22Rv1 (cell line): ENCODE results near the gene CDKN1B.

Experiments used
- H3K27ac ChIP-seq: fragments of 450-650 bp; 2 replicates; pipeline ENCODE4 v1.5.1; 2017
- ZFX ChIP-seq: fragments of 450-650 bp; IDR thresholded peaks from 2 replicates; pipeline ENCODE4 v1.6.1; 2017; ENCODE audit warnings: antibody characterized with exemption, borderline replicate concordance
- TF ChIP-seq, protein P1 (sequence below): fragments of 450-650 bp; IDR thresholded peaks from 2 replicates; pipeline ENCODE4 v1.5.1; 2017; ENCODE audit warnings: mild to moderate bottlenecking

The CDKN1B gene

DNA sequence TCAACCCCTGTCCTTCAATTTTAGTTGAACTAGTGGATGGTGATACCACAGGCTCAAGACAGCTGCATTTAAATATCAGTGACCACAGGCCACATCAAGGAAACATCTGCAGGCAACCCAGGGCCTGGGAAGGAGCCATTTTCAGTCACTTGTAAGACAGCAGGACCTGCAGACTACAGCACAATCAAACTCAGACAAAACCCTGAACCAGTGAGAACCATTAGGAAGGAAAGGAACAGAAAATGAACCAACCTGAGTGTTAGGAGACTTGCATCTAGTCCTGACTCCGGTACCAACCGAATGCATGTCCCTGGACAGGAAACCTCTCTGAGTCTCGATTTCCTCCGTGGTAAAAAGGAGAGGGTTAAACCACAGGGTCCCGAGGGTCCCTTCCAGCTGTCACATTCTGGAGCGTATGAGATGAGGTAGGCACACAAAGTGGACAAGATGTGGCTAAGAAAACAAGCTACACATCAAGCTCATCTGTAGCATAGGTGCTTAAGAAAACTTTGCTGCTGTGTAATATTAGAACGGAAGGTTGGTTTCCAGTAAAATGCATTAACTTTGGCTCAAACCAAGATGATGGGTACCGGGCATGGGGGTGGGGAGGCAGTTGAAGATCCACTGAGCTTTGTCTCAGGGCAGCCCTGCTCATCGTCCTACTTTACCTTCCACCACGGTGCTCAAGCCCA, 1.6 kb upstream of the CDKN1B start:
- TF ChIP-seq ZFX, result no peak
- H3K27ac ChIP-seq, result peak overlapping the region; percentile 100

DNA sequence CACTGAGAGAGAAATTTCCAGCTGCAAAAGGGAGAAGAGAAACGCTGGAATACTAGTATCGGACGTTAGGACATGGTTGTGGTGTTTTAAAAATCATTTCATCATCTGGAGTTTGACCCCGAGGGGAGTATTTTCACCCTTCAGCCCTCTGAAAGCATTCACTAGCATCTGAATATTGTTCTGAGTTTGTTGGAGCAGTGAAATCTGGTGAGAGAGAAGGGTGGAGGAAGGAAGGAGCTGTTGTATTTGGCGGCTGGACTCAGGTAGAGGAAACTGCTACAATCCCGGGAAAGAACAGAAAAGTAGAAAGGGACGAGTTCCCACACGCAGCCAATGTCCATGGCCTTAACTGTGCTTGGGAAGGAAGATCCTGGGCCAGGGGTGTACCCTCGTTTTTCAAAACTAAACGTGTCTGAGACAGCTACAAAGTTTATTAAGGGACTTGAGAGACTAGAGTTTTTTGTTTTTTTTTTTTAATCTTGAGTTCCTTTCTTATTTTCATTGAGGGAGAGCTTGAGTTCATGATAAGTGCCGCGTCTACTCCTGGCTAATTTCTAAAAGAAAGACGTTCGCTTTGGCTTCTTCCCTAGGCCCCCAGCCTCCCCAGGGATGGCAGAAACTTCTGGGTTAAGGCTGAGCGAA, 896 bp upstream of the CDKN1B start:
- TF ChIP-seq, protein P1, sequence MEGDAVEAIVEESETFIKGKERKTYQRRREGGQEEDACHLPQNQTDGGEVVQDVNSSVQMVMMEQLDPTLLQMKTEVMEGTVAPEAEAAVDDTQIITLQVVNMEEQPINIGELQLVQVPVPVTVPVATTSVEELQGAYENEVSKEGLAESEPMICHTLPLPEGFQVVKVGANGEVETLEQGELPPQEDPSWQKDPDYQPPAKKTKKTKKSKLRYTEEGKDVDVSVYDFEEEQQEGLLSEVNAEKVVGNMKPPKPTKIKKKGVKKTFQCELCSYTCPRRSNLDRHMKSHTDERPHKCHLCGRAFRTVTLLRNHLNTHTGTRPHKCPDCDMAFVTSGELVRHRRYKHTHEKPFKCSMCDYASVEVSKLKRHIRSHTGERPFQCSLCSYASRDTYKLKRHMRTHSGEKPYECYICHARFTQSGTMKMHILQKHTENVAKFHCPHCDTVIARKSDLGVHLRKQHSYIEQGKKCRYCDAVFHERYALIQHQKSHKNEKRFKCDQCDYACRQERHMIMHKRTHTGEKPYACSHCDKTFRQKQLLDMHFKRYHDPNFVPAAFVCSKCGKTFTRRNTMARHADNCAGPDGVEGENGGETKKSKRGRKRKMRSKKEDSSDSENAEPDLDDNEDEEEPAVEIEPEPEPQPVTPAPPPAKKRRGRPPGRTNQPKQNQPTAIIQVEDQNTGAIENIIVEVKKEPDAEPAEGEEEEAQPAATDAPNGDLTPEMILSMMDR, result no peak
- no peak for TF ChIP-seq ZFX
- peak overlapping the region; percentile 100 for H3K27ac ChIP-seq

DNA sequence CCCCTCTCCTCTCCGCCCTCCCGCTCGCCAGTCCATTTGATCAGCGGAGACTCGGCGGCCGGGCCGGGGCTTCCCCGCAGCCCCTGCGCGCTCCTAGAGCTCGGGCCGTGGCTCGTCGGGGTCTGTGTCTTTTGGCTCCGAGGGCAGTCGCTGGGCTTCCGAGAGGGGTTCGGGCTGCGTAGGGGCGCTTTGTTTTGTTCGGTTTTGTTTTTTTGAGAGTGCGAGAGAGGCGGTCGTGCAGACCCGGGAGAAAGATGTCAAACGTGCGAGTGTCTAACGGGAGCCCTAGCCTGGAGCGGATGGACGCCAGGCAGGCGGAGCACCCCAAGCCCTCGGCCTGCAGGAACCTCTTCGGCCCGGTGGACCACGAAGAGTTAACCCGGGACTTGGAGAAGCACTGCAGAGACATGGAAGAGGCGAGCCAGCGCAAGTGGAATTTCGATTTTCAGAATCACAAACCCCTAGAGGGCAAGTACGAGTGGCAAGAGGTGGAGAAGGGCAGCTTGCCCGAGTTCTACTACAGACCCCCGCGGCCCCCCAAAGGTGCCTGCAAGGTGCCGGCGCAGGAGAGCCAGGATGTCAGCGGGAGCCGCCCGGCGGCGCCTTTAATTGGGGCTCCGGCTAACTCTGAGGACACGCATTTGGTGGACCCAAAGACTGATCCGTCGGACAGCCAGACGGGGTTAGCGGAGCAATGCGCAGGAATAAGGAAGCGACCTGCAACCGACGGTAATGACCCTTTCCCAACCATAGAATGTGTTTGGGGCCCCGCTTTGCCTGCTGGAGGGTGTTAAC, 615 bp downstream of the CDKN1B start:
- TF ChIP-seq, protein P1, result no peak
- no peak for TF ChIP-seq ZFX
- peak overlapping the region; percentile 100 for H3K27ac ChIP-seq

DNA sequence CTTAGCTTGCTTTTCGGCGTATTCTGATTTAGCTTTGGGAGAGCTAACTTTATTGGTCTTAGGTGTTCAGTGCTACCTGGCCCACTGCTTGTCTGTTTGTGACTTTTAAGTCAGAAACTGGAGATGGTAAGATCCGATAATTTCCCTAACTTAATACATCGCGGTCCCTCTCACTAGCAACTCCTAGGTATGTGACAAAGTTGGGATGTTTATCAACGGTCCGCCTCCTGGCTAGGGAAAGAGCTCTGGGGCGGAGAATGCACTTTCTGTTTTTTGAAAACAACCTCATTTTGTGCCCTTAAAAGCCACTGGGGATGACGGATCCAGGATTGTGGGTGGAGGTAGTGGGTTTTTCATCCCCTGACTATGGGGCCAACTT, 1.2 kb downstream of the CDKN1B start:
- peak overlapping the region; percentile 100 for H3K27ac ChIP-seq
- no peak for TF ChIP-seq ZFX
- TF ChIP-seq, protein P1, result no peak

DNA sequence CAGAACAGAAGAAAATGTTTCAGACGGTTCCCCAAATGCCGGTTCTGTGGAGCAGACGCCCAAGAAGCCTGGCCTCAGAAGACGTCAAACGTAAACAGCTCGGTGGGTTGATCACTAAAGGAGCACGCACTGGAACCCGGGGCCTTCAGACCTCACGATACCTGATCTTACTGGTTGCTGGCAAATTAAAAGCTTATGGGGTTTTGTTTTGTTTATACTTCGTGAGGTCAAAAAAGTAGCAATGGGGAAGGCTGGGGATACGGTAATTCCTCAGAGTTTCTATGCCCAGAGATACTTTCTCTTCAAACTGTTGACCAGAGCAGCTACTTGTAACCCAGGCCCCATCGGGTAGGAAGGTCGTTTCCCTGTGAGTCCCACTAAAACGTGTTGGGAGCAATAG, 1.7 kb downstream of the CDKN1B start:
- H3K27ac ChIP-seq, result peak overlapping the region; percentile 100
- TF ChIP-seq, protein P1, result no peak

DNA sequence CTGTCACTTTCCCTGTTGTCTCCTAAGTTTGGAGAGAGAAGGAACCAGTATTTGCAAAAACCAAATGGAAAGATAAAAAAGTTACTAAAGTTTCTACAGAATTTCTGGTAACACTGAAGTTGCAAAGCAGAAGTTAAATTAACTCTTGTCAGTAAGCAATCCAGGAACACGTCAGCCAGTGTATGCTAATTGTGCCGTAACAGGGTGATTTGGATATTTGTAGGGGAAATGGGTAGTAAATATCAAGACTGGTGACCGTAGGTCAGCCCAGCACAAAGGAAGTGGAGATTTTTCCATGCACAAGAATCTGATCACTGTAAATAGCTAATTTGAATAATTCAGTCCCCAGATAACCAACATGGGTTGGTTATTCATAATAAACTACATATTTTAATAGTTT, 2.3 kb downstream of the CDKN1B start:
- TF ChIP-seq ZFX, result no peak
- TF ChIP-seq, protein P1, result no peak
- peak overlapping the region; percentile 100 for H3K27ac ChIP-seq

DNA sequence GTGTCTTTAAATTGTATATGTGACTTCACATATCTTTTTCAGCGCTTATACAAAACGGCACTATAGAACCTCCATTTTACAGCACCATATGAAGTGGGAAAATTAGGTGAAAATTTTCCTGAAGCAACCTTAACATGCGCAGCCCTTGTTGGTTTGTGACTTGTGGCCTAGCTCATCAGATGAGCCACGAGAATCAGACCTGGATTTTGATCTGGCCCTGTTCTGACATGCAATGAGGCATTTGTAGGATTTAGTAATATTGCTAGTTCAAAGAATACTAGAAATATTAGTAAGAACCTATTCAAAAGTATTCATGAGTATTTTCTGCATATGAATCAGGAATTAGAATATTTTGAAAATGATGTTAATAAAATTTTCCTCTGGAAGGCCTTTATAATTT, 2.9 kb downstream of the CDKN1B start:
- TF ChIP-seq ZFX, result no peak
- TF ChIP-seq, protein P1, result no peak
- peak overlapping the region; percentile 100 for H3K27ac ChIP-seq
